K562 (cell line): ENCODE results near the gene LRMDA. TPM values are rescaled to one million over a fixed set of nuclear protein-coding genes. Genes with fewer than 3 reads are reported as not detected.

Experiments used
- ATAC-seq: fragments of 200-7000 bp; cut with Tn5 transposase; 3 replicates; pipeline ENCODE4 v1.9.1; 2020; ENCODE audit warnings: moderate library complexity
- BruUV-seq: library from RNA; stranded (reverse); fragments of 400-500 nt; replicated peaks from 2 replicates; lab custom pipeline; 2021; lab: Mats Ljungman, UMichigan
- CTCF ChIA-PET: fragments of 300-600 bp; formaldehyde crosslinking; extraction: SDS; loops from one replicate; lab custom pipeline; 2021; ENCODE audit warnings: low intra/inter-chr PET ratio; lab: Yijun Ruan, JAX
- POLR2A ChIA-PET: fragments of 300-600, 350-650 bp; sonication (Branson Sonifier 250); formaldehyde crosslinking; extraction: SDS; loops from one replicate; lab custom pipeline; 2021; ENCODE audit warnings: antibody characterized with exemption, inconsistent platforms; lab: Yijun Ruan, JAX
- DNase-seq, 4 experiments: peaks; one replicate each; pipeline versions ENCODE4 v3.0.0 to v3.0.0-alpha.2; 2011 to 2018; ENCODE audit warnings: low spot score in 3 of 4, mixed read lengths in 3 of 4; ENCODE audit errors: extremely low read depth in 1 of 4
- FAIRE-seq: peaks from 2 replicates; lab custom pipeline; 2011; peaks lifted over from hg19 to GRCh38; lab: Jason Lieb, UNC
- H2AFZ ChIP-seq: 2 replicates; pipeline ENCODE4 v1.6.0; 2011; ENCODE audit warnings: low read depth, low read length, control low read depth, inconsistent platforms
- H3K27ac ChIP-seq: fragments of 200-600 bp; 3 replicates; pipeline ENCODE4 v1.8.0; 2011; ENCODE audit warnings: low read depth, mild to moderate bottlenecking, control low read depth, inconsistent platforms, low read length, moderate library complexity, mixed read lengths; ENCODE audit errors: extremely low read depth
- H3K27me3 ChIP-seq, 2 experiments: fragments of 300-600 bp in 1 of 2; 2 replicates in 1 of 2; 3 replicates in 1 of 2; pipeline versions ENCODE4 v1.6.0 to v1.8.0; 2011; ENCODE audit warnings: inconsistent platforms in 2 of 2, low read length in 2 of 2, mild to moderate bottlenecking in 1 of 2, mixed read lengths in 1 of 2, moderate library complexity in 1 of 2; ENCODE audit not compliant: control insufficient read depth in 2 of 2, insufficient read depth in 2 of 2
- H3K36me3 ChIP-seq: fragments of 300-600 bp; 3 replicates; pipeline ENCODE4 v1.8.0; 2011; ENCODE audit warnings: mild to moderate bottlenecking, low read length, inconsistent platforms; ENCODE audit not compliant: control insufficient read depth, insufficient read depth
- H3K4me1 ChIP-seq, 2 experiments: fragments of 200-600 bp in 1 of 2; replicated peaks in 1 of 2; 2 replicates in 1 of 2; 3 replicates in 1 of 2; pipeline versions ENCODE4 v1.5.1 to v1.8.0; 2011; ENCODE audit warnings: inconsistent platforms in 2 of 2, low read length in 2 of 2, mild to moderate bottlenecking in 1 of 2, mixed read lengths in 1 of 2, moderate library complexity in 1 of 2; ENCODE audit not compliant: control insufficient read depth in 2 of 2, insufficient read depth in 2 of 2
- H3K4me2 ChIP-seq: 2 replicates; pipeline ENCODE4 v1.6.1; 2011; ENCODE audit warnings: low read length, control low read depth, inconsistent platforms, mixed read lengths; ENCODE audit not compliant: insufficient read depth
- H3K4me3 ChIP-seq: fragments of 200-600 bp; sonication (generic), shearing (Covaris generic); 2 replicates; pipeline ENCODE4 v1.5.1; 2016; ENCODE audit warnings: control low read depth, inconsistent platforms
- H3K79me2 ChIP-seq: fragments of 200-600 bp; 3 replicates; pipeline ENCODE4 v1.8.0; 2011; ENCODE audit warnings: low read length, inconsistent platforms; ENCODE audit not compliant: control insufficient read depth, insufficient read depth
- H3K9ac ChIP-seq, 2 experiments: 2 replicates each; pipeline versions ENCODE4 v1.6.0 to v1.6.1; 2011; ENCODE audit warnings: low read depth in 2 of 2, low read length in 2 of 2, control low read depth in 1 of 2, inconsistent platforms in 1 of 2, mild to moderate bottlenecking in 1 of 2, mixed read lengths in 1 of 2; ENCODE audit not compliant: insufficient read depth in 1 of 2
- H3K9me1 ChIP-seq: one replicate; pipeline ENCODE4 v1.6.0; 2011; ENCODE audit warnings: inconsistent platforms, mild to moderate bottlenecking, low read length, moderate library complexity; ENCODE audit not compliant: control insufficient read depth, insufficient read depth
- H3K9me3 ChIP-seq: replicated peaks from 2 replicates; pipeline ENCODE4 v1.5.1; 2011; ENCODE audit warnings: low read depth, low read length, inconsistent platforms; ENCODE audit not compliant: control insufficient read depth, insufficient read depth
- H4K20me1 ChIP-seq: replicated peaks from 2 replicates; pipeline ENCODE4 v1.6.1; 2011; ENCODE audit warnings: low read length, inconsistent platforms, mixed read lengths; ENCODE audit not compliant: control insufficient read depth, insufficient read depth
- CGGBP1 ChIP-seq: fragments of 250-450 bp; sonication (Bioruptor Pico); IDR thresholded peaks from 2 replicates; pipeline ENCODE4 v1.9.0; 2021; ENCODE audit warnings: mild to moderate bottlenecking
- FOXK1 ChIP-seq: sonication (generic); formaldehyde crosslinking; IDR thresholded peaks from 2 replicates; pipeline ENCODE4 v1.8.0; 2022; ENCODE audit warnings: missing genetic modification reagents, mild to moderate bottlenecking, borderline replicate concordance
- HNRNPH1 ChIP-seq: fragments of 200-400 bp; formaldehyde crosslinking; optimal IDR thresholded peaks from 2 replicates; pipeline ENCODE3; 2017; ENCODE audit warnings: low read depth, mild to moderate bottlenecking, low read length, moderate library complexity
- NRF1 ChIP-seq, 2 experiments: fragments of 450-650 bp; IDR thresholded peaks in 1 of 2; conservative IDR thresholded peaks in 1 of 2; 2 replicates each; pipeline ENCODE4 v1.6.1; 2014; ENCODE audit warnings: mild to moderate bottlenecking in 2 of 2
- SIN3B ChIP-seq: fragments of 450-650 bp; IDR thresholded peaks from 2 replicates; pipeline ENCODE4 v1.6.1; 2017; ENCODE audit warnings: low read depth, mild to moderate bottlenecking, moderate library complexity
- TEAD1 ChIP-seq, 2 experiments: fragments of 450-650 bp in 1 of 2; sonication (generic) in 1 of 2; formaldehyde crosslinking; IDR thresholded peaks; 2 replicates each; pipeline versions ENCODE4 v1.4.0 to v1.8.0; 2020 to 2022; ENCODE audit warnings: mild to moderate bottlenecking in 2 of 2, missing genetic modification reagents in 1 of 2
- TRIM25 ChIP-seq: fragments of 450-650 bp; IDR thresholded peaks from 2 replicates; pipeline ENCODE4 v1.7.0; 2016; ENCODE audit warnings: borderline replicate concordance
- ZNF3 ChIP-seq: fragments of 250-450 bp; sonication (Bioruptor Pico); IDR thresholded peaks from 2 replicates; pipeline ENCODE4 v1.5.0; 2021; ENCODE audit warnings: mild to moderate bottlenecking, moderate library complexity
- ZNF449 ChIP-seq: fragments of 250-450 bp; sonication (Bioruptor Pico); IDR thresholded peaks from 2 replicates; pipeline ENCODE4 v1.8.0; 2022; ENCODE audit warnings: moderate library complexity, mild to moderate bottlenecking, inconsistent platforms
- ZNF766 ChIP-seq: fragments of 200-800 bp; sonication (Bioruptor generic); conservative IDR thresholded peaks from 2 replicates; pipeline ENCODE4 v1.6.1; 2016; ENCODE audit warnings: missing genetic modification characterization, missing compliant biosample characterization
- WGBS: fragments of 100-300 bp; shearing (Covaris generic); methylation state at CpG from one replicate; pipeline ENCODE4 v1.1.6; 2016; ENCODE audit warnings: low coverage, mixed read lengths; ENCODE audit not compliant: insufficient coverage; ENCODE audit errors: missing lambda C conversion rate; 5-methylcytosine and 5-hydroxymethylcytosine counted together
- in situ Hi-C: fragments of 300-500 bp; cut with MboI; formaldehyde crosslinking; loops from 4 replicates; pipeline ENCODE4 v1.15.0; 2018; ENCODE audit warnings: inconsistent platforms, mixed read lengths
- intact Hi-C: fragments of 100-400 bp; cut with micrococcal nuclease; formaldehyde crosslinking; loops from 2 replicates; pipeline ENCODE4 v1.14.2; 2022
- polyA plus RNA-seq, 8 experiments: library from polyadenylated mRNA; depleted of rRNA in 4 of 8; stranded (reverse) in 5 of 8; unstranded in 3 of 8; fragments of >200 nt; fragmentation: Nextera tagmentation in 2 of 8; fragmentation: Illumina TruSeq in 1 of 8; extraction: Ambion mirVana in 2 of 8; extraction: Trizol in 1 of 8; gene quantifications; 2 replicates each; pipeline versions ENCODE4 v1.2.1 to v1.2.3, GENCODE V29; 2011 to 2014; ENCODE audit warnings: inconsistent platforms in 1 of 8, missing spikeins in 1 of 8
- total RNA-seq, 7 experiments: library from RNA; depleted of rRNA in 6 of 7; stranded (reverse); fragments of >200 nt in 6 of 7; fragmentation: Illumina TruSeq in 2 of 7; extraction: Trizol in 2 of 7; gene quantifications; 2 replicates each; pipeline versions ENCODE4 v1.2.1 to v1.2.3, GENCODE V29; 2011 to 2021; ENCODE audit warnings: low replicate concordance in 1 of 7
- TF ChIP-seq, protein P1 (sequence below): fragments of 450-650 bp; formaldehyde crosslinking; IDR thresholded peaks from 2 replicates; pipeline ENCODE4 v1.4.0; 2020; ENCODE audit warnings: mild to moderate bottlenecking, mixed read lengths
- TF ChIP-seq, protein P2 (sequence below): sonication (generic); formaldehyde crosslinking; IDR thresholded peaks from 2 replicates; pipeline ENCODE4 v1.8.0; 2023; ENCODE audit warnings: missing genetic modification reagents, mild to moderate bottlenecking, borderline replicate concordance

Gene LRMDA
- total and polyA plus RNA-seq, 9 of the 15 experiments (the other 6 are each of a cell fraction or from before 2014, with no cell fraction given) = 0.25 TPM; not detected in 8

- H3K36me3 ChIP-seq = no peaks in the 10 kb centered on the region
- TF ChIP-seq NRF1 (conservative IDR thresholded peaks at IDR 0.05 in 1 of 2, IDR thresholded peaks at IDR 0.05 in 1 of 2) = no peak
- no peak for TF ChIP-seq ZNF766
- TF ChIP-seq ZNF449 (CRISPR knock-in tag) = no peak
- no peak for TF ChIP-seq SIN3B
- TF ChIP-seq, protein P1, sequence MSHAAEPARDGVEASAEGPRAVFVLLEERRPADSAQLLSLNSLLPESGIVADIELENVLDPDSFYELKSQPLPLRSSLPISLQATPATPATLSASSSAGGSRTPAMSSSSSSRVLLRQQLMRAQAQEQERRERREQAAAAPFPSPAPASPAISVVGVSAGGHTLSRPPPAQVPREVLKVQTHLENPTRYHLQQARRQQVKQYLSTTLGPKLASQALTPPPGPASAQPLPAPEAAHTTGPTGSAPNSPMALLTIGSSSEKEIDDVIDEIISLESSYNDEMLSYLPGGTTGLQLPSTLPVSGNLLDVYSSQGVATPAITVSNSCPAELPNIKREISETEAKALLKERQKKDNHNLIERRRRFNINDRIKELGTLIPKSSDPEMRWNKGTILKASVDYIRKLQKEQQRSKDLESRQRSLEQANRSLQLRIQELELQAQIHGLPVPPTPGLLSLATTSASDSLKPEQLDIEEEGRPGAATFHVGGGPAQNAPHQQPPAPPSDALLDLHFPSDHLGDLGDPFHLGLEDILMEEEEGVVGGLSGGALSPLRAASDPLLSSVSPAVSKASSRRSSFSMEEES (CRISPR knock-in tag) = no peak
- no peak for TF ChIP-seq TRIM25
- TF ChIP-seq HNRNPH1 = no peak
- no peak for TF ChIP-seq ZNF3 (CRISPR knock-in tag)
- no peak for TF ChIP-seq FOXK1
- TF ChIP-seq TEAD1 (CRISPR knock-in tag; IDR thresholded peaks at IDR 0.05) = no peak
- no peak for TF ChIP-seq CGGBP1 (CRISPR knock-in tag)
- TF ChIP-seq, protein P2, sequence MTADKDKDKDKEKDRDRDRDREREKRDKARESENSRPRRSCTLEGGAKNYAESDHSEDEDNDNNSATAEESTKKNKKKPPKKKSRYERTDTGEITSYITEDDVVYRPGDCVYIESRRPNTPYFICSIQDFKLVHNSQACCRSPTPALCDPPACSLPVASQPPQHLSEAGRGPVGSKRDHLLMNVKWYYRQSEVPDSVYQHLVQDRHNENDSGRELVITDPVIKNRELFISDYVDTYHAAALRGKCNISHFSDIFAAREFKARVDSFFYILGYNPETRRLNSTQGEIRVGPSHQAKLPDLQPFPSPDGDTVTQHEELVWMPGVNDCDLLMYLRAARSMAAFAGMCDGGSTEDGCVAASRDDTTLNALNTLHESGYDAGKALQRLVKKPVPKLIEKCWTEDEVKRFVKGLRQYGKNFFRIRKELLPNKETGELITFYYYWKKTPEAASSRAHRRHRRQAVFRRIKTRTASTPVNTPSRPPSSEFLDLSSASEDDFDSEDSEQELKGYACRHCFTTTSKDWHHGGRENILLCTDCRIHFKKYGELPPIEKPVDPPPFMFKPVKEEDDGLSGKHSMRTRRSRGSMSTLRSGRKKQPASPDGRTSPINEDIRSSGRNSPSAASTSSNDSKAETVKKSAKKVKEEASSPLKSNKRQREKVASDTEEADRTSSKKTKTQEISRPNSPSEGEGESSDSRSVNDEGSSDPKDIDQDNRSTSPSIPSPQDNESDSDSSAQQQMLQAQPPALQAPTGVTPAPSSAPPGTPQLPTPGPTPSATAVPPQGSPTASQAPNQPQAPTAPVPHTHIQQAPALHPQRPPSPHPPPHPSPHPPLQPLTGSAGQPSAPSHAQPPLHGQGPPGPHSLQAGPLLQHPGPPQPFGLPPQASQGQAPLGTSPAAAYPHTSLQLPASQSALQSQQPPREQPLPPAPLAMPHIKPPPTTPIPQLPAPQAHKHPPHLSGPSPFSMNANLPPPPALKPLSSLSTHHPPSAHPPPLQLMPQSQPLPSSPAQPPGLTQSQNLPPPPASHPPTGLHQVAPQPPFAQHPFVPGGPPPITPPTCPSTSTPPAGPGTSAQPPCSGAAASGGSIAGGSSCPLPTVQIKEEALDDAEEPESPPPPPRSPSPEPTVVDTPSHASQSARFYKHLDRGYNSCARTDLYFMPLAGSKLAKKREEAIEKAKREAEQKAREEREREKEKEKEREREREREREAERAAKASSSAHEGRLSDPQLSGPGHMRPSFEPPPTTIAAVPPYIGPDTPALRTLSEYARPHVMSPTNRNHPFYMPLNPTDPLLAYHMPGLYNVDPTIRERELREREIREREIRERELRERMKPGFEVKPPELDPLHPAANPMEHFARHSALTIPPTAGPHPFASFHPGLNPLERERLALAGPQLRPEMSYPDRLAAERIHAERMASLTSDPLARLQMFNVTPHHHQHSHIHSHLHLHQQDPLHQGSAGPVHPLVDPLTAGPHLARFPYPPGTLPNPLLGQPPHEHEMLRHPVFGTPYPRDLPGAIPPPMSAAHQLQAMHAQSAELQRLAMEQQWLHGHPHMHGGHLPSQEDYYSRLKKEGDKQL (CRISPR knock-in tag) = no peak
Measured at GRCh38 chr10:76188216-76188615, 756.8 kb downstream of the LRMDA start.

More at GRCh38 chr10:76188216-76188615, 756.8 kb downstream of the LRMDA start:
- Histone ChIP-seq H3K9ac (no peak overlapping the region), H3K4me1 (no peaks in the 10 kb centered on the region), H3K4me3 (no peak overlapping the region), H3K9me3 (no peaks in the 10 kb centered on the region), H3K79me2 (no peaks in the 10 kb centered on the region), H3K27me3 (no peaks in the 10 kb centered on the region), H3K4me2 (no peak overlapping the region), H4K20me1 (no peaks in the 10 kb centered on the region), H2AFZ (no peak overlapping the region), H3K27ac (no peak overlapping the region), H3K9me1 (no peaks in the 10 kb centered on the region)
- POLR2A ChIA-PET = no interaction called here
- 0% methylated on average over 3 of the region's 3 CpGs for WGBS
- CTCF ChIA-PET = no interaction called here
- intact Hi-C loops (no loop called here), in situ Hi-C loops (no loop called here)
- no TSS peak for BruUV-seq
- no peak for FAIRE-seq
- no peak for ATAC-seq
- DNase-seq = no peak
